Measurements from ENCODE around the gene VEPH1.

VEPH1 gene

GRCh38 chr3:157453824-157454223 lies 49.4 kb downstream of the VEPH1 start:
- no peak overlapping the region for H3K4me3 ChIP-seq (ENCODE audit: low read depth, low read length)
- no peak for TF ChIP-seq CTCF (IDR thresholded peaks at IDR 0.05; ENCODE audit: insufficient read depth, low read depth, low read length, missing control alignments)
- no peak for DNase-seq (ENCODE audit: low read depth)

- no peak for DNase-seq (ENCODE audit: low read depth)
- no peak overlapping the region for H3K4me3 ChIP-seq (ENCODE audit: low read depth, low read length)
- no peak for TF ChIP-seq CTCF (IDR thresholded peaks at IDR 0.05; ENCODE audit: insufficient read depth, low read depth, low read length, missing control alignments)
These were observed 51.1 kb downstream of the VEPH1 start for GRCh38 chr3:157452097-157452496.

- no peak overlapping the region for H3K4me3 ChIP-seq (ENCODE audit: low read depth, low read length)
- DNase-seq (ENCODE audit: low read depth) = no peak
- no peak for TF ChIP-seq CTCF (IDR thresholded peaks at IDR 0.05; ENCODE audit: insufficient read depth, low read depth, low read length, missing control alignments)
These were observed 56.1 kb downstream of the VEPH1 start for GRCh38 chr3:157447026-157447694.

- TF ChIP-seq CTCF (IDR thresholded peaks at IDR 0.05; ENCODE audit: insufficient read depth, low read depth, low read length, missing control alignments) = no peak
- DNase-seq (ENCODE audit: low read depth) = no peak
- no peak overlapping the region for H3K4me3 ChIP-seq (ENCODE audit: low read depth, low read length)
These were observed 57.4 kb downstream of the VEPH1 start for GRCh38 chr3:157445857-157446256.

- TF ChIP-seq CTCF (IDR thresholded peaks at IDR 0.05; ENCODE audit: insufficient read depth, low read depth, low read length, missing control alignments) = no peak
- no peak for DNase-seq (ENCODE audit: low read depth)
- H3K4me3 ChIP-seq (ENCODE audit: low read depth, low read length) = no peak overlapping the region
These were observed 58.4 kb downstream of the VEPH1 start for GRCh38 chr3:157444797-157445184.

GRCh38 chr3:157443905-157444796 lies 59.1 kb downstream of the VEPH1 start:
- H3K4me3 ChIP-seq (ENCODE audit: low read depth, low read length) = no peak overlapping the region
- no peak for DNase-seq (ENCODE audit: low read depth)
- no peak for TF ChIP-seq CTCF (IDR thresholded peaks at IDR 0.05; ENCODE audit: insufficient read depth, low read depth, low read length, missing control alignments)
